ENCODE data around the gene NT5DC2. TPM values are rescaled to one million over a fixed set of nuclear protein-coding genes. Genes with fewer than 3 reads are reported as not detected.

Gene NT5DC2
- total RNA-seq, 4 donors from 2014 or later = 18.3 to 50.3 (median 39.5) TPM

DNA sequence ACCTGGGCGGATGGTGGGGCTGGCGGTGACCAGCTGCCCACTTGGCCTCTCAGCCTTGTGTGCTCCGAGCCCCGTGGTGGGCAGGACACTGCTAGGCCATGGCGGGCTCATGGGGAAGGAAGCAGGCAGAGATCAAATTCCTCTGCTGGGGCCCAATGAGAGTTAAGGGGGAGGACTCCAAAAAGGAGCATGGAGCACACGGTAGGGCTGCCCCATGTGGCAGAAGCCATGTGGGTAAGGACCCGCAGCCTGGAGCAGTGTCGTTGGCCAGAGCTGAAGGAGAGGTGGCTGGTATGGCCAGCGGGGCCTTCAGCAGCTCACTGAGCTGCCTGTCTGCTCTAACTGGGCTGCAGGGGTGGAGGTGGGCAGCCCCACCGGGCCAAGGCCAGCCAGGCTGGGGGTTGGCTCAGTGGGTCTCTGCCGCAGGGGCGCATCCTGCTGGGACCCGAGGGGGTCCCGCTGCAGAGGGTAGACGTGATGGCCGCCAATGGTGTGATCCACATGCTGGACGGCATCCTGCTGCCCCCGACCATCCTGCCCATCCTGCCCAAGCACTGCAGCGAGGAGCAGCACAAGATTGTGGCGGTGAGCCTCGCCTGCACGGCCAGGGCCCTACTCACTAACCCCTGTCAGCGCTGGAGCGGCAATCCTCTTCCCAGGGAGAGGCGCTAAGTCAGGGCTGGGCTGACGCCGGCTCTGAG, 27.2 kb downstream of the NT5DC2 start:
- no peak for ATAC-seq (ENCODE audit: low FRiP score)
- TF ChIP-seq, protein P1, sequence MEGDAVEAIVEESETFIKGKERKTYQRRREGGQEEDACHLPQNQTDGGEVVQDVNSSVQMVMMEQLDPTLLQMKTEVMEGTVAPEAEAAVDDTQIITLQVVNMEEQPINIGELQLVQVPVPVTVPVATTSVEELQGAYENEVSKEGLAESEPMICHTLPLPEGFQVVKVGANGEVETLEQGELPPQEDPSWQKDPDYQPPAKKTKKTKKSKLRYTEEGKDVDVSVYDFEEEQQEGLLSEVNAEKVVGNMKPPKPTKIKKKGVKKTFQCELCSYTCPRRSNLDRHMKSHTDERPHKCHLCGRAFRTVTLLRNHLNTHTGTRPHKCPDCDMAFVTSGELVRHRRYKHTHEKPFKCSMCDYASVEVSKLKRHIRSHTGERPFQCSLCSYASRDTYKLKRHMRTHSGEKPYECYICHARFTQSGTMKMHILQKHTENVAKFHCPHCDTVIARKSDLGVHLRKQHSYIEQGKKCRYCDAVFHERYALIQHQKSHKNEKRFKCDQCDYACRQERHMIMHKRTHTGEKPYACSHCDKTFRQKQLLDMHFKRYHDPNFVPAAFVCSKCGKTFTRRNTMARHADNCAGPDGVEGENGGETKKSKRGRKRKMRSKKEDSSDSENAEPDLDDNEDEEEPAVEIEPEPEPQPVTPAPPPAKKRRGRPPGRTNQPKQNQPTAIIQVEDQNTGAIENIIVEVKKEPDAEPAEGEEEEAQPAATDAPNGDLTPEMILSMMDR (IDR thresholded peaks at IDR 0.05) = no peak
- no peak for DNase-seq (ENCODE audit: low spot score)

DNA sequence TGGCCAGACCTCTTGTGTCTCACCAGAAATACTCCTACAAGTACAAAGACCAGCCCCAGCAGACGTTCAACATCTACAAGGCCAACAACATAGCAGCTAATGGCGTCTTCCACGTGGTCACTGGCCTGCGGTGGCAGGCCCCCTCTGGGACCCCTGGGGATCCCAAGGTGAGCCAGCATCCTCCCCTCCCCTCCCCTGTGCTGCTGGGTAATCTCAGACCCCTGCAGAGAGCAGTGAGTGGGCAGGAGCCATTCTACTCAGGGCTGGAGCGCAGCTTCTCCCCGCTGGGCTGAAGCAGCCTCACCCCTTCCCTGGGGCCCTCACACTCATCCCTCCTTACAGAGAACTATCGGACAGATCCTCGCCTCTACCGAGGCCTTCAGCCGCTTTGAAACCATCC, 28.7 kb downstream of the NT5DC2 start:
- TF ChIP-seq, protein P1 (IDR thresholded peaks at IDR 0.05) = no peak
- DNase-seq (ENCODE audit: low spot score) (no peak), ATAC-seq (ENCODE audit: low FRiP score) (no peak)

DNA sequence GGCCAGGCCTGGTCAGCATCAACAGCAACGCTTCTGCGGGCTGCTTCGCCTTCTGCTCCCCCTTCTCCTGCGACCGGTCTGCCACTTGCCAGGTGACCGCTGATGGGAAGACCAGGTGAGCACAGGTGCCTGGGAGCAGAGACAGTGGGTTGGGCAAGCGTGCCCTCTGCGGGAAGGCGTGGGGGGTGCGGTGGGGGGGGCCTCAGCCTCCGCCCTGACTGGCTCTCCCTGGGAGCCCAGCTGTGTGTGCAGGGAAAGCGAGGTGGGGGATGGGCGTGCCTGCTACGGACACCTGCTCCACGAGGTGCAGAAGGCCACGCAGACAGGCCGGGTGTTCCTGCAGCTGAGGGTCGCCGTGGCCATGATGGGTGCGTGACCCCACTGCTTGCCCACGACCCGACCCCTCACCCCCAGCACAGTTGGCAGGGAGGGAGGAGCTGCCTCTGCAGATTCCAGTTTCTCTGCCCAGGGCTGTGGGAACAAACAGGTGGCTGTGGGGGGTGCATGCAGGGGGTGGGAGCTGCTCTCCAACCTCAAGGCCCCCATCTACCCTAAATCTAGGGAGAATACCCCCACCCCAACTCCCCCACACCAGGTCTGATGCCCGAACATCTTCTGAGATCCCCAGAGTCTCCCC, 29.8 kb downstream of the NT5DC2 start:
- TF ChIP-seq, protein P1 (IDR thresholded peaks at IDR 0.05) = no peak
- ATAC-seq (ENCODE audit: low FRiP score) (no peak), DNase-seq (ENCODE audit: low spot score) (no peak)

DNA sequence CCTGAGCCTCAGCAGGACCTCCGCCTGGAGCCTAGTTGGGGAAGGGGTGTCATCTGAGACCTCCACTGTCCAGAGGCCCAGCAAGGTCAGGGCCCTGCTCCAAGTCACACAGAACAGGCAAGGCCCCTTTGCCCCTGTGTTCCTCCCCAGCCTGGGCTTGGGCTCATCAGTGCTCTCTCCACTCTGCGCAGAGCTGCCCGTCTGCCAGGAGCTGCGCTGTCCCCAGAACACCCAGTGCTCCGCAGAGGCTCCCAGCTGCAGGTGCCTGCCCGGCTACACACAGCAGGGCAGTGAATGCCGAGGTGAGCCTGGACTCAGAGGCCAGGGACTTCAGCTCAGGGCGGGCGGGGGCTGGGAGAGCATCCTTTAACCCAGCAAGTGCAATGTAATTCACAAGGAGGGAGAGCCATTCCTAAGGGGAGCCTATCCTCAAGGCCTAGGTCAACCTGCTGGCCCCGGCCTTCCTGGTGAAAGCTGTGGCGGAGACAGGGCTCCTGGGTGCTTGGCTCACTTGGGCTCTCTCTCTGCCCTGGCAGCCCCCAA, 30.8 kb downstream of the NT5DC2 start:
- TF ChIP-seq, protein P1 (IDR thresholded peaks at IDR 0.05) = no peak
- no peak for ATAC-seq (ENCODE audit: low FRiP score)
- no peak for DNase-seq (ENCODE audit: low spot score)

DNA sequence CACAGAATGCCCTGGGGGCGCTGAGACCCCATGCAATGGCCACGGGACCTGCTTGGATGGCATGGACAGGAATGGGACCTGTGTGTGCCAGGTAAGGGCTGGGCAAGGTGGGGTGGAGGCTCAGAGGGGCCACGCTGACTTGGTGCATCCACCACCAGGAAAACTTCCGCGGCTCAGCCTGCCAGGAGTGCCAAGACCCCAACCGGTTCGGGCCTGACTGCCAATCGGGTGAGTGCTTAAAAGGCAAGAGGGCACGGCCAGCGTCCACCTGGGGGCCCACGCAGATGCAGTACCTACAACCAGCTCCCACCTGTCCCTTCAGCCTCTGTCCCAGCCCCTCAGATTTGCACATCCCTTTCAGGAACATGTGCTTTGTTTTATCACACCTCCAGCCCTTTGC, 31.7 kb downstream of the NT5DC2 start:
- no peak for DNase-seq (ENCODE audit: low spot score)
- TF ChIP-seq, protein P1 (IDR thresholded peaks at IDR 0.05) = no peak
- ATAC-seq (ENCODE audit: low FRiP score) = no peak

DNA sequence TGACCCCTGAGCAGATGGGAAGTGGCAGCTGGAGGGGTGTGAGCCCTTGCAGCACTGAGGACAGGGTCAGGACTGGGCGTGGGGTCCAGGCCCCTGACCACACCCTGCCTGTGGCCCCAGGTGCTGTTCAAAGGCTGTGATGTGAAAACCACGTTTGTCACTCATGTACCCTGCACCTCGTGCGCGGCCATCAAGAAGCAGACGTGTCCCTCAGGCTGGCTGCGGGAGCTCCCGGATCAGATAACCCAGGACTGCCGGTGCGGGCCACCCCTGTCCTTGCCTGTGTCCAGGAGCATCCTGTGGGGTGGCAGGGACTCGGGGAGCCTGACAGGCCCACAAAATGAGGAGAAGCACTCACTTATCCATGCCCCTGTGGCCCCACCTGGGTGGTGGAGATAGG, 32.6 kb downstream of the NT5DC2 start:
- TF ChIP-seq, protein P1 (IDR thresholded peaks at IDR 0.05) = no peak
- DNase-seq (ENCODE audit: low spot score) (no peak), ATAC-seq (ENCODE audit: low FRiP score) (no peak)
